H1 (cell line): ENCODE results near the gene MYDGF. TPM values are rescaled to one million over a fixed set of nuclear protein-coding genes. Genes with fewer than 3 reads are reported as not detected.
A peak's percentile ranks its signal among the peaks of the same experiment; 100 is the strongest.

Experiments
- GTF2F1 ChIP-seq: IDR thresholded peaks from 2 replicates; pipeline ENCODE4 v1.6.1; 2012; ENCODE audit warnings: low read depth, low read length, improper control_type of control experiment, borderline replicate concordance
- KDM1A ChIP-seq: fragments of 200-600, 300-600 bp; sonication (generic); IDR thresholded peaks from 2 replicates; pipeline ENCODE4 v1.7.1; 2016; ENCODE audit warnings: mild to moderate bottlenecking, low read length, borderline replicate concordance
- PHF8 ChIP-seq: fragments of 200-600 bp; sonication (generic); conservative IDR thresholded peaks from 2 replicates; pipeline ENCODE4 v1.7.1; 2012; ENCODE audit warnings: low read depth, mild to moderate bottlenecking, inconsistent platforms, low read length, moderate library complexity
- RAD21 ChIP-seq, 2 experiments: IDR thresholded peaks in 1 of 2; conservative IDR thresholded peaks in 1 of 2; 2 replicates each; pipeline ENCODE4 v1.6.1; 2011; ENCODE audit warnings: low read depth in 2 of 2, low read length in 2 of 2, improper control_type of control experiment in 1 of 2, inconsistent platforms in 1 of 2, mild to moderate bottlenecking in 1 of 2, moderate library complexity in 1 of 2
- SP1 ChIP-seq: IDR thresholded peaks from 2 replicates; pipeline ENCODE4 v1.6.1; 2011; ENCODE audit warnings: low read depth, low read length
- TEAD4 ChIP-seq: IDR thresholded peaks from 2 replicates; pipeline ENCODE4 v1.6.1; 2012; ENCODE audit warnings: low read depth, low read length, inconsistent platforms, mixed read lengths
- polyA plus RNA-seq, 7 experiments: library from polyadenylated mRNA; depleted of rRNA in 3 of 7; stranded (reverse) in 5 of 7; unstranded in 2 of 7; fragments of >200 nt in 5 of 7; fragments of 200-250 nt in 2 of 7; gene quantifications; 1 replicate in 5 of 7; 2 replicates in 1 of 7; 4 replicates in 1 of 7; pipeline versions ENCODE4 v1.2.1 to v1.2.3, GENCODE V29; 2011 to 2013; ENCODE audit warnings: missing spikeins in 2 of 7, mixed read lengths in 2 of 7
- total RNA-seq: library from RNA; stranded (reverse); fragmentation: NEBNext Ultra II Directional; extraction: Animal tissue kit (Norgen Biotek cat#: 25700); gene quantifications from 2 replicates; pipeline ENCODE4 v1.2.1, GENCODE V29; 2021
- TF ChIP-seq, protein P1 (sequence below): fragments of 300-600 bp; sonication (generic); IDR thresholded peaks from 2 replicates; pipeline ENCODE4 v1.7.1; 2012; ENCODE audit warnings: low read length, moderate library complexity, mild to moderate bottlenecking, inconsistent platforms; ENCODE audit not compliant: insufficient replicate concordance
- TF ChIP-seq, protein P2 (sequence below): IDR thresholded peaks from 2 replicates; pipeline ENCODE4 v1.6.1; 2011; ENCODE audit warnings: low read length, improper control_type of control experiment

MYDGF gene
- total and polyA plus RNA-seq, 2 of the 8 experiments (the other 6 are each of a cell fraction or from before 2014, with no cell fraction given) = 40.6 to 51.1 TPM

DNA sequence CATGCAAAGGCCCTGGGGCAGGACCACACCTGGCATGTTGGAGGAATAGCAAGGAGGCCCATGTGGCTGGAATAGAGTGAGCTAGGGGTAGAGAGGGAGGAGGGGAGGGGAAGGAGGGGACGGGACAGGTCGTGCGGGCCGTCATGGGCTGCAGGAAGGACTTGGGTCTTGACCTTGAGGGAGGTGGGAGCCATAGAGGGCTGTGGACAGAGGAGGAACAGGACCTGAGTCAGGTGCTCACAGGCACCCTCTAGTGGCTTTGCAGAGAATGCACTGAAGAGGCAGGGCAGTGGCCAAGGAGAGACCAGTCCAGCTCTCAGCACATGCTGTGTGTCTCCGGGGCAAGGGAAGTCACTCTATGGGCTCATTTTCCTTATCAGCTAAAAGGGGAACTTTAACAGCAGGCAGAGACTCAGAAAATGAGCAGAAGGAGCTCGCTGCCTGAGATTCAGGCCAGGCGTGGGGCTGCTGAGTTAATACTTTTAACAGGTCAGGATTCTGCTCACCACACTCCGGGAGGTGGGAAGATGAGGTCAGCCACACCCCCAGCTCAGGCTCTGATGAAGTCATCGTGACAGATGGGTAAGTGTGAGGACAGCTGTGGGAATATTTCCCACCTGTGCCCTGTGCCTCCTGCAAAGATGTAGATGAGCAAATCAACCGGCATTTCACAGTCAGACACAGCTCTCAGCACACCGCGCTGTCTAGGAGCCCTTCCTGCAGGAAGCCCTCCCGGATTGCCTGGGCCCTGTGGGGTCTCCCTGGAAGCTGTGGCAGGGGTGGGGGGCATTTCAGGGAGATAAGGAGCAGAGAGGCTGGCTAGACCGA is 36.8 kb downstream of the MYDGF start (continued):
- TF ChIP-seq, protein P1, sequence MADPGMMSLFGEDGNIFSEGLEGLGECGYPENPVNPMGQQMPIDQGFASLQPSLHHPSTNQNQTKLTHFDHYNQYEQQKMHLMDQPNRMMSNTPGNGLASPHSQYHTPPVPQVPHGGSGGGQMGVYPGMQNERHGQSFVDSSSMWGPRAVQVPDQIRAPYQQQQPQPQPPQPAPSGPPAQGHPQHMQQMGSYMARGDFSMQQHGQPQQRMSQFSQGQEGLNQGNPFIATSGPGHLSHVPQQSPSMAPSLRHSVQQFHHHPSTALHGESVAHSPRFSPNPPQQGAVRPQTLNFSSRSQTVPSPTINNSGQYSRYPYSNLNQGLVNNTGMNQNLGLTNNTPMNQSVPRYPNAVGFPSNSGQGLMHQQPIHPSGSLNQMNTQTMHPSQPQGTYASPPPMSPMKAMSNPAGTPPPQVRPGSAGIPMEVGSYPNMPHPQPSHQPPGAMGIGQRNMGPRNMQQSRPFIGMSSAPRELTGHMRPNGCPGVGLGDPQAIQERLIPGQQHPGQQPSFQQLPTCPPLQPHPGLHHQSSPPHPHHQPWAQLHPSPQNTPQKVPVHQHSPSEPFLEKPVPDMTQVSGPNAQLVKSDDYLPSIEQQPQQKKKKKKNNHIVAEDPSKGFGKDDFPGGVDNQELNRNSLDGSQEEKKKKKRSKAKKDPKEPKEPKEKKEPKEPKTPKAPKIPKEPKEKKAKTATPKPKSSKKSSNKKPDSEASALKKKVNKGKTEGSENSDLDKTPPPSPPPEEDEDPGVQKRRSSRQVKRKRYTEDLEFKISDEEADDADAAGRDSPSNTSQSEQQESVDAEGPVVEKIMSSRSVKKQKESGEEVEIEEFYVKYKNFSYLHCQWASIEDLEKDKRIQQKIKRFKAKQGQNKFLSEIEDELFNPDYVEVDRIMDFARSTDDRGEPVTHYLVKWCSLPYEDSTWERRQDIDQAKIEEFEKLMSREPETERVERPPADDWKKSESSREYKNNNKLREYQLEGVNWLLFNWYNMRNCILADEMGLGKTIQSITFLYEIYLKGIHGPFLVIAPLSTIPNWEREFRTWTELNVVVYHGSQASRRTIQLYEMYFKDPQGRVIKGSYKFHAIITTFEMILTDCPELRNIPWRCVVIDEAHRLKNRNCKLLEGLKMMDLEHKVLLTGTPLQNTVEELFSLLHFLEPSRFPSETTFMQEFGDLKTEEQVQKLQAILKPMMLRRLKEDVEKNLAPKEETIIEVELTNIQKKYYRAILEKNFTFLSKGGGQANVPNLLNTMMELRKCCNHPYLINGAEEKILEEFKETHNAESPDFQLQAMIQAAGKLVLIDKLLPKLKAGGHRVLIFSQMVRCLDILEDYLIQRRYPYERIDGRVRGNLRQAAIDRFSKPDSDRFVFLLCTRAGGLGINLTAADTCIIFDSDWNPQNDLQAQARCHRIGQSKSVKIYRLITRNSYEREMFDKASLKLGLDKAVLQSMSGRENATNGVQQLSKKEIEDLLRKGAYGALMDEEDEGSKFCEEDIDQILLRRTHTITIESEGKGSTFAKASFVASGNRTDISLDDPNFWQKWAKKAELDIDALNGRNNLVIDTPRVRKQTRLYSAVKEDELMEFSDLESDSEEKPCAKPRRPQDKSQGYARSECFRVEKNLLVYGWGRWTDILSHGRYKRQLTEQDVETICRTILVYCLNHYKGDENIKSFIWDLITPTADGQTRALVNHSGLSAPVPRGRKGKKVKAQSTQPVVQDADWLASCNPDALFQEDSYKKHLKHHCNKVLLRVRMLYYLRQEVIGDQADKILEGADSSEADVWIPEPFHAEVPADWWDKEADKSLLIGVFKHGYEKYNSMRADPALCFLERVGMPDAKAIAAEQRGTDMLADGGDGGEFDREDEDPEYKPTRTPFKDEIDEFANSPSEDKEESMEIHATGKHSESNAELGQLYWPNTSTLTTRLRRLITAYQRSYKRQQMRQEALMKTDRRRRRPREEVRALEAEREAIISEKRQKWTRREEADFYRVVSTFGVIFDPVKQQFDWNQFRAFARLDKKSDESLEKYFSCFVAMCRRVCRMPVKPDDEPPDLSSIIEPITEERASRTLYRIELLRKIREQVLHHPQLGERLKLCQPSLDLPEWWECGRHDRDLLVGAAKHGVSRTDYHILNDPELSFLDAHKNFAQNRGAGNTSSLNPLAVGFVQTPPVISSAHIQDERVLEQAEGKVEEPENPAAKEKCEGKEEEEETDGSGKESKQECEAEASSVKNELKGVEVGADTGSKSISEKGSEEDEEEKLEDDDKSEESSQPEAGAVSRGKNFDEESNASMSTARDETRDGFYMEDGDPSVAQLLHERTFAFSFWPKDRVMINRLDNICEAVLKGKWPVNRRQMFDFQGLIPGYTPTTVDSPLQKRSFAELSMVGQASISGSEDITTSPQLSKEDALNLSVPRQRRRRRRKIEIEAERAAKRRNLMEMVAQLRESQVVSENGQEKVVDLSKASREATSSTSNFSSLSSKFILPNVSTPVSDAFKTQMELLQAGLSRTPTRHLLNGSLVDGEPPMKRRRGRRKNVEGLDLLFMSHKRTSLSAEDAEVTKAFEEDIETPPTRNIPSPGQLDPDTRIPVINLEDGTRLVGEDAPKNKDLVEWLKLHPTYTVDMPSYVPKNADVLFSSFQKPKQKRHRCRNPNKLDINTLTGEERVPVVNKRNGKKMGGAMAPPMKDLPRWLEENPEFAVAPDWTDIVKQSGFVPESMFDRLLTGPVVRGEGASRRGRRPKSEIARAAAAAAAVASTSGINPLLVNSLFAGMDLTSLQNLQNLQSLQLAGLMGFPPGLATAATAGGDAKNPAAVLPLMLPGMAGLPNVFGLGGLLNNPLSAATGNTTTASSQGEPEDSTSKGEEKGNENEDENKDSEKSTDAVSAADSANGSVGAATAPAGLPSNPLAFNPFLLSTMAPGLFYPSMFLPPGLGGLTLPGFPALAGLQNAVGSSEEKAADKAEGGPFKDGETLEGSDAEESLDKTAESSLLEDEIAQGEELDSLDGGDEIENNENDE = no peak
- no peak for TF ChIP-seq PHF8
- peak; percentile 61 to 63 for TF ChIP-seq RAD21 (IDR thresholded peaks at IDR 0.05 in 1 of 2, conservative IDR thresholded peaks at IDR 0.05 in 1 of 2; ENCODE audit: low read depth in 2 of 2, low read length in 2 of 2)
- no peak for TF ChIP-seq GTF2F1
- peak; percentile 44; the same call in 1 of the 2 replicates for TF ChIP-seq TEAD4
- TF ChIP-seq, protein P2, sequence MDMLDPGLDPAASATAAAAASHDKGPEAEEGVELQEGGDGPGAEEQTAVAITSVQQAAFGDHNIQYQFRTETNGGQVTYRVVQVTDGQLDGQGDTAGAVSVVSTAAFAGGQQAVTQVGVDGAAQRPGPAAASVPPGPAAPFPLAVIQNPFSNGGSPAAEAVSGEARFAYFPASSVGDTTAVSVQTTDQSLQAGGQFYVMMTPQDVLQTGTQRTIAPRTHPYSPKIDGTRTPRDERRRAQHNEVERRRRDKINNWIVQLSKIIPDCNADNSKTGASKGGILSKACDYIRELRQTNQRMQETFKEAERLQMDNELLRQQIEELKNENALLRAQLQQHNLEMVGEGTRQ = no peak
- no peak for TF ChIP-seq SP1
- peak; percentile 100 for TF ChIP-seq KDM1A
